Fibroblast of lung (primary cell): ENCODE results near the gene MBOAT7. TPM values are rescaled to one million over a fixed set of nuclear protein-coding genes. Genes with fewer than 3 reads are reported as not detected.

Experiments
- DNase-seq, 2 donors: peaks; one replicate each; pipeline versions ENCODE4 v3.0.0 to v3.0.0-alpha.2; 2010; ENCODE audit warnings: low read depth in 2 of 2
- H2AFZ ChIP-seq: 2 replicates; pipeline ENCODE4 v1.5.1; 2012; ENCODE audit warnings: low read length, control low read depth, inconsistent platforms
- H3K27ac ChIP-seq: 2 replicates; pipeline ENCODE4 v1.5.1; 2011; ENCODE audit warnings: low read length, control low read depth; ENCODE audit not compliant: insufficient read depth
- H3K27me3 ChIP-seq: 2 replicates; pipeline ENCODE4 v1.5.1; 2011; ENCODE audit warnings: mild to moderate bottlenecking, low read length; ENCODE audit not compliant: control insufficient read depth, insufficient read depth
- H3K36me3 ChIP-seq: 2 replicates; pipeline ENCODE4 v1.5.1; 2011; ENCODE audit warnings: low read length; ENCODE audit not compliant: control insufficient read depth, insufficient read depth
- H3K4me1 ChIP-seq: 2 replicates; pipeline ENCODE4 v1.5.1; 2011; ENCODE audit warnings: low read length; ENCODE audit not compliant: control insufficient read depth, insufficient read depth; ENCODE audit errors: extremely low read depth
- H3K4me2 ChIP-seq: 2 replicates; pipeline ENCODE4 v1.5.1; 2011; ENCODE audit warnings: low read length, control low read depth; ENCODE audit not compliant: insufficient read depth; ENCODE audit errors: extremely low read depth
- H3K4me3 ChIP-seq, 4 experiments: fragments of 200-600 bp in 1 of 4; sonication (generic) in 1 of 4; replicated peaks in 1 of 4; 2 replicates each; pipeline ENCODE4 v1.5.1; 2011 to 2016; ENCODE audit warnings: low read length in 4 of 4, low read depth in 3 of 4, mild to moderate bottlenecking in 3 of 4, control low read depth in 2 of 4, inconsistent platforms in 1 of 4, mixed read lengths in 1 of 4; ENCODE audit not compliant: insufficient read depth in 1 of 4; ENCODE audit errors: control extremely low read depth in 1 of 4
- H3K79me2 ChIP-seq: 2 replicates; pipeline ENCODE4 v1.5.1; 2012; ENCODE audit warnings: mild to moderate bottlenecking, low read length, inconsistent platforms; ENCODE audit not compliant: control insufficient read depth, insufficient read depth
- H3K9ac ChIP-seq: 2 replicates; pipeline ENCODE4 v1.5.1; 2011; ENCODE audit warnings: mild to moderate bottlenecking, low read length, control low read depth; ENCODE audit not compliant: insufficient read depth
- H3K9me3 ChIP-seq: 2 replicates; pipeline ENCODE4 v1.5.1; 2012; ENCODE audit warnings: low read depth, low read length; ENCODE audit not compliant: control insufficient read depth, insufficient read depth
- H4K20me1 ChIP-seq: 2 replicates; pipeline ENCODE4 v1.5.1; 2011; ENCODE audit warnings: low read length; ENCODE audit not compliant: control insufficient read depth, insufficient read depth; ENCODE audit errors: extremely low read depth
- CTCF ChIP-seq, 2 donors: IDR thresholded peaks in 1 of 2; conservative IDR thresholded peaks in 1 of 2; 1 replicate in 1 of 2; 2 replicates in 1 of 2; pipeline ENCODE4 v1.5.1; 2011 to 2012; ENCODE audit warnings: low read length in 2 of 2, control low read depth in 1 of 2, inconsistent platforms in 1 of 2, low read depth in 1 of 2, mild to moderate bottlenecking in 1 of 2
- EZH2 ChIP-seq: IDR thresholded peaks from 2 replicates; pipeline ENCODE4 v1.5.1; 2012; ENCODE audit warnings: low read length, control low read depth, mild to moderate bottlenecking; ENCODE audit errors: missing control alignments
- polyA plus RNA-seq, 2 donors: library from polyadenylated mRNA; depleted of rRNA in 1 of 2; stranded (reverse) in 1 of 2; unstranded in 1 of 2; fragments of >200 nt; gene quantifications; 2 replicates each; pipeline ENCODE4 v1.2.1, GENCODE V29; 2011 to 2012; ENCODE audit warnings: missing spikeins in 1 of 2
- total RNA-seq: library from RNA; depleted of rRNA; stranded (reverse); fragments of >200 nt; gene quantifications from 2 replicates; pipeline ENCODE4 v1.2.1, GENCODE V29; 2014

Gene MBOAT7
- total and polyA plus RNA-seq, 2 donors (not counting 1 experiment from before 2014, with no cell fraction given), result 28.6 to 41.1 TPM

DNA sequence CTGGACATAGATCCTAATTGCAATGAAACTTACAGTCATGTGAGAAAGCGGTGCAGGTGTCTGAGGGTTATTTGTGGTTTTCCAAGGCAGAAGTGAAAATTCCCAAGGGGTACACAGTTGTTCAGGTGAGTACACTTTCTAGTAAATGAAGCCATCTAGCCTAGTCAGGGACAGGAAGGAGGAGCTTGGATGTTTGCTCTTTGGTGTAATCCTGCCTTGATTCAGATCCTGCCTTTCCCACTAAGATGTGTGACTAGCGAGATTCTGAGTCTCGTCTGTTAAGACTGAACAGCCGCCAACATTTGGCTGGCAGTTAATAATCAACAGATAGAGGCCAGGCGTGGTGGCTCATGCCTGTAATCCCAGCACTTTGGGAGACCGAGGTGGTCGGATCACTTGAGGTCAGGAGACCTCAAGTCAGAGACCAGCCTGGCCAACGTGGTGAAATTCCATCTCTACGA, 13.8 kb upstream of the MBOAT7 start:
- peak overlapping the region; percentile 91 for H3K4me2 ChIP-seq
- peaks cover 18% of the 10 kb centered on the region for H3K4me1 ChIP-seq
- H3K9ac ChIP-seq, result peak overlapping the region; percentile 20
- H3K36me3 ChIP-seq, result peaks cover 34% of the 10 kb centered on the region
- no peaks in the 10 kb centered on the region for H3K9me3 ChIP-seq
- H3K27me3 ChIP-seq, result no peaks in the 10 kb centered on the region
- peaks cover 72% of the 10 kb centered on the region for H3K79me2 ChIP-seq
- peak overlapping the region; percentile 70 to 92 (median 92) for H3K4me3 ChIP-seq
- H2AFZ ChIP-seq, result no peak overlapping the region
- peak overlapping the region; percentile 97 for H3K27ac ChIP-seq
- H4K20me1 ChIP-seq, result peaks cover 5% of the 10 kb centered on the region
- DNase-seq, result peak; percentile 9 to 21
- TF ChIP-seq EZH2 (no peak), CTCF (conservative IDR thresholded peaks at IDR 0.05 in 1 of 2, IDR thresholded peaks at IDR 0.05 in 1 of 2; ENCODE audit: low read depth in 1 of 2, low read length in 2 of 2) (no peak)

GRCh38 chr19:54201980-54202379, 12.6 kb upstream of the MBOAT7 start:
- Histone ChIP-seq H3K9me3 (no peaks in the 10 kb centered on the region), H3K36me3 (peaks cover 25% of the 10 kb centered on the region), H3K9ac (no peak overlapping the region), H3K27me3 (no peaks in the 10 kb centered on the region), H3K4me2 (peak overlapping the region; percentile 91), H3K4me1 (peaks cover 14% of the 10 kb centered on the region), H3K79me2 (peaks cover 63% of the 10 kb centered on the region), H2AFZ (no peak overlapping the region), H3K27ac (peak overlapping the region; percentile 97), H3K4me3 (peak overlapping the region; percentile 70 to 92 (median 92)), H4K20me1 (peaks cover 5% of the 10 kb centered on the region)
- DNase-seq, result no peak
- TF ChIP-seq EZH2 (no peak), CTCF (conservative IDR thresholded peaks at IDR 0.05 in 1 of 2, IDR thresholded peaks at IDR 0.05 in 1 of 2; ENCODE audit: low read depth in 1 of 2, low read length in 2 of 2) (no peak)

GRCh38 chr19:54201172-54201701, 11.9 kb upstream of the MBOAT7 start:
- no peak for TF ChIP-seq EZH2
- no peak for TF ChIP-seq CTCF (conservative IDR thresholded peaks at IDR 0.05 in 1 of 2, IDR thresholded peaks at IDR 0.05 in 1 of 2; ENCODE audit: low read depth in 1 of 2, low read length in 2 of 2)

More at GRCh38 chr19:54201172-54201701, 11.9 kb upstream of the MBOAT7 start:
- H3K27ac ChIP-seq, result peak overlapping the region; percentile 97
- H3K36me3 ChIP-seq, result peaks cover 17% of the 10 kb centered on the region
- H3K27me3 ChIP-seq, result no peaks in the 10 kb centered on the region
- peak overlapping the region; percentile 70 to 92 (median 92) for H3K4me3 ChIP-seq
- peaks cover 5% of the 10 kb centered on the region for H4K20me1 ChIP-seq
- no peaks in the 10 kb centered on the region for H3K9me3 ChIP-seq
- DNase-seq, result no peak
- peaks cover 12% of the 10 kb centered on the region for H3K4me1 ChIP-seq
- H3K79me2 ChIP-seq, result peaks cover 55% of the 10 kb centered on the region
- no peak overlapping the region for H2AFZ ChIP-seq
- H3K4me2 ChIP-seq, result peak overlapping the region; percentile 91
- peak overlapping the region; percentile 93 for H3K9ac ChIP-seq
